ENCODE measurements around the gene DNAH17. TPM values are rescaled to one million over a fixed set of nuclear protein-coding genes. Genes with fewer than 3 reads are reported as not detected.

Gene DNAH17, protein sequence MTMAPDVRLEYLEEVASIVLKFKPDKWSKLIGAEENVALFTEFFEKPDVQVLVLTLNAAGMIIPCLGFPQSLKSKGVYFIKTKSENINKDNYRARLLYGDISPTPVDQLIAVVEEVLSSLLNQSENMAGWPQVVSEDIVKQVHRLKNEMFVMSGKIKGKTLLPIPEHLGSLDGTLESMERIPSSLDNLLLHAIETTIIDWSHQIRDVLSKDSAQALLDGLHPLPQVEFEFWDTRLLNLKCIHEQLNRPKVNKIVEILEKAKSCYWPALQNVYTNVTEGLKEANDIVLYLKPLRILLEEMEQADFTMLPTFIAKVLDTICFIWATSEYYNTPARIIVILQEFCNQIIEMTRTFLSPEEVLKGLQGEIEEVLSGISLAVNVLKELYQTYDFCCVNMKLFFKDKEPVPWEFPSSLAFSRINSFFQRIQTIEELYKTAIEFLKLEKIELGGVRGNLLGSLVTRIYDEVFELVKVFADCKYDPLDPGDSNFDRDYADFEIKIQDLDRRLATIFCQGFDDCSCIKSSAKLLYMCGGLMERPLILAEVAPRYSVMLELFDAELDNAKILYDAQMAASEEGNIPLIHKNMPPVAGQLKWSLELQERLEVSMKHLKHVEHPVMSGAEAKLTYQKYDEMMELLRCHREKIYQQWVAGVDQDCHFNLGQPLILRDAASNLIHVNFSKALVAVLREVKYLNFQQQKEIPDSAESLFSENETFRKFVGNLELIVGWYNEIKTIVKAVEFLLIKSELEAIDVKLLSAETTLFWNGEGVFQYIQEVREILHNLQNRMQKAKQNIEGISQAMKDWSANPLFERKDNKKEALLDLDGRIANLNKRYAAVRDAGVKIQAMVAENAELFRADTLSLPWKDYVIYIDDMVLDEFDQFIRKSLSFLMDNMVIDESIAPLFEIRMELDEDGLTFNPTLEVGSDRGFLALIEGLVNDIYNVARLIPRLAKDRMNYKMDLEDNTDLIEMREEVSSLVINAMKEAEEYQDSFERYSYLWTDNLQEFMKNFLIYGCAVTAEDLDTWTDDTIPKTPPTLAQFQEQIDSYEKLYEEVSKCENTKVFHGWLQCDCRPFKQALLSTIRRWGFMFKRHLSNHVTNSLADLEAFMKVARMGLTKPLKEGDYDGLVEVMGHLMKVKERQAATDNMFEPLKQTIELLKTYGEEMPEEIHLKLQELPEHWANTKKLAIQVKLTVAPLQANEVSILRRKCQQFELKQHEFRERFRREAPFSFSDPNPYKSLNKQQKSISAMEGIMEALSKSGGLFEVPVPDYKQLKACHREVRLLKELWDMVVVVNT (N-terminal part only)
- total RNA-seq (0.35 TPM), polyA plus RNA-seq (ENCODE audit: insufficient read depth in 1 of 8, insufficient read length in 8 of 8, low replicate concordance in 1 of 8) (1 to 10 TPM; 1.5 to 5.2 (median 2.2) TPM)
- long read RNA-seq, donor 1, result 0 reads
- long read RNA-seq, donor 2, result 0 reads
- long read RNA-seq, donor 3, result 0 reads
- long read RNA-seq, donor 4, result 0 reads
- long read RNA-seq, donor 5, result 0 reads
- long read RNA-seq, donor 6, result 0 reads
- long read RNA-seq, donor 7, result 0 reads
- long read RNA-seq, donor 8, result 0 reads
- long read RNA-seq, donor 9, result 0 reads
- long read RNA-seq, donor 10, partial matches to known transcripts, result 16 of 16 reads
- long read RNA-seq, donor 10, other reads (novel, unspliced or antisense), result 0 of 16 reads
- long read RNA-seq, donor 11, result 0 reads

DNA sequence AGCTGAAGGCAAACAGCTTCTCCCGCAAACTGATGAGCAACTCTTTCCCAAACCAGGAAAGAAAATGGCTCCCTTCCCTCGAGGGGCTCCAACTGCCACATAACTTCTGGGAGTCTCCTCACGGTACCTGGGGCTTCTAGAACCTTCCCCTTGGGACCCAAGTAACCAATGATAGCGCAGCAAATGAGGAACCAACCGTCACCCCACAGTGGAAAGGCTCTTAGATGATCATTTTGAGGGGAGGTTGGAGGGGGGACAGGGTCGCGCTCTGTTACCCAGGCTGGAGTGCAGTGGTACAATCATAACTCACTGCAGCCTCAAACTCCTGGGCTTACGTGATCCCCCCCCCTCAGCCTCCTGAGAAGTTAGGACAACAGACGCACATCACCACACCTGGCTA is at the start of gene DNAH17:
TSS of gene DNAH17 (minus strand) at position 101 of the 400 bp plus-strand sequence. CDS start 2,339 bp downstream, outside the sequence.
- Histone ChIP-seq H3K4me3 (ENCODE audit: low read length) (no peak within 1 kb of the TSS), H3K27me3 (ENCODE audit: control insufficient read depth, insufficient read depth, low read length) (no peaks in the 10 kb centered on the region), H3K9me3 (replicated peaks; ENCODE audit: control insufficient read depth, low read depth, low read length) (no peaks in the 10 kb centered on the region), H3K4me1 (ENCODE audit: control insufficient read depth, insufficient read depth, low read length) (peaks cover 5% of the 10 kb centered on the region), H3K27ac (ENCODE audit: low read length) (no peak within 1 kb of the TSS), H3K36me3 (ENCODE audit: control insufficient read depth, insufficient read depth, low read length) (no peaks in the 10 kb centered on the region)
- WGBS (ENCODE audit: insufficient coverage), result 90% methylated on average over 1 of the region's 9 CpGs
- no peak for DNase-seq

GRCh38 chr17:78624324-78625151 is 47.3 kb upstream of the DNAH17 start:
- no peak for DNase-seq
- 60% methylated on average over 8 of the region's 14 CpGs for WGBS (ENCODE audit: insufficient coverage)
- Histone ChIP-seq H3K36me3 (ENCODE audit: control insufficient read depth, insufficient read depth, low read length) (no peaks in the 10 kb centered on the region), H3K4me1 (ENCODE audit: control insufficient read depth, insufficient read depth, low read length) (peaks cover 20% of the 10 kb centered on the region), H3K4me3 (ENCODE audit: low read length) (no peak overlapping the region), H3K27me3 (ENCODE audit: control insufficient read depth, insufficient read depth, low read length) (no peaks in the 10 kb centered on the region), H3K27ac (ENCODE audit: low read length) (no peak overlapping the region), H3K9me3 (replicated peaks; ENCODE audit: control insufficient read depth, low read depth, low read length) (peaks cover 3% of the 10 kb centered on the region)

GRCh38 chr17:78623541-78623940 is 46.3 kb upstream of the DNAH17 start:
- no peak for DNase-seq
- Histone ChIP-seq H3K4me3 (ENCODE audit: low read length) (no peak overlapping the region), H3K27me3 (ENCODE audit: control insufficient read depth, insufficient read depth, low read length) (no peaks in the 10 kb centered on the region), H3K4me1 (ENCODE audit: control insufficient read depth, insufficient read depth, low read length) (peaks cover 17% of the 10 kb centered on the region), H3K9me3 (replicated peaks; ENCODE audit: control insufficient read depth, low read depth, low read length) (peaks cover 3% of the 10 kb centered on the region), H3K27ac (ENCODE audit: low read length) (no peak overlapping the region), H3K36me3 (ENCODE audit: control insufficient read depth, insufficient read depth, low read length) (no peaks in the 10 kb centered on the region)
- 90% methylated on average over 12 of the region's 12 CpGs for WGBS (ENCODE audit: insufficient coverage)

DNA sequence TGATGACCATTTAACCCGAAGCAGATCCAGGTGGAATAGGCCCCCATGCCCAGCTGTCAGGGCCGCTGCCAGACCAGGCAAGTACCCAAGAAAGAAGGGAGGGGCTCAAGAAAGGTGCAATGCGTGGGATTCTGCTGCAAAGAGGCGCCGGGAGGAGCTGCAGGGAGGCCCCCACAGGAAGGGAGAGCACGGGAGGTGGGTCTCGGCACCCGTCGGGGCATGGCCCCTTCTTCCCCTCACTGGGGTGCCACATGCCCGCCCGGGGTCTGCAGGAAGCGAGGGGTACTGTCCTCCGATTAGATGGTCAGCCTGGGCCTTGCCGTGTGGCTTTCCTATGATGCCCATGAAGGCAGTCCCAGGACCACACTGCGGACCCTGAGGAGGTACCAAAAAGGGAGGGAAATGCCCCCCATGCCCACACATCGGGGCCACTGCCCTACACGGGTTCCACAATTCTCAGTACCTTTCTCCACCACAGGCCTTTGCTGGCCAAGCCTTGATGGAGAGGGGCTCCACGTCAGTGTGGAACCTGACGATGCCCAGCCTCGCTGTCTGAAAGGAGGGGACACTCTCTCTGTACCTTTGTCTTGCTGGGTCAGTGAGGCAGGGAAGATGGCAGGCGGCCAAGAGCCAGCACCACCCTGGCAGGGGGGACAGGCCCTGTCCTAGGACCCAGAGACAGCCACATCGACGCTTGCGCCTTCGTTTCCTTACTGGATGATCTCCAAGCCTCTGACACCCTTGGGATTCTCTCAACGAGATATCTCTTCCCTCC is 45.5 kb upstream of the DNAH17 start:
- Histone ChIP-seq H3K27ac (ENCODE audit: low read length) (no peak overlapping the region), H3K4me3 (ENCODE audit: low read length) (no peak overlapping the region), H3K27me3 (ENCODE audit: control insufficient read depth, insufficient read depth, low read length) (no peaks in the 10 kb centered on the region), H3K36me3 (ENCODE audit: control insufficient read depth, insufficient read depth, low read length) (no peaks in the 10 kb centered on the region), H3K4me1 (ENCODE audit: control insufficient read depth, insufficient read depth, low read length) (peaks cover 21% of the 10 kb centered on the region), H3K9me3 (replicated peaks; ENCODE audit: control insufficient read depth, low read depth, low read length) (peaks cover 3% of the 10 kb centered on the region)
- 84% methylated on average over 13 of the region's 26 CpGs for WGBS (ENCODE audit: insufficient coverage)
- no peak for DNase-seq

DNA sequence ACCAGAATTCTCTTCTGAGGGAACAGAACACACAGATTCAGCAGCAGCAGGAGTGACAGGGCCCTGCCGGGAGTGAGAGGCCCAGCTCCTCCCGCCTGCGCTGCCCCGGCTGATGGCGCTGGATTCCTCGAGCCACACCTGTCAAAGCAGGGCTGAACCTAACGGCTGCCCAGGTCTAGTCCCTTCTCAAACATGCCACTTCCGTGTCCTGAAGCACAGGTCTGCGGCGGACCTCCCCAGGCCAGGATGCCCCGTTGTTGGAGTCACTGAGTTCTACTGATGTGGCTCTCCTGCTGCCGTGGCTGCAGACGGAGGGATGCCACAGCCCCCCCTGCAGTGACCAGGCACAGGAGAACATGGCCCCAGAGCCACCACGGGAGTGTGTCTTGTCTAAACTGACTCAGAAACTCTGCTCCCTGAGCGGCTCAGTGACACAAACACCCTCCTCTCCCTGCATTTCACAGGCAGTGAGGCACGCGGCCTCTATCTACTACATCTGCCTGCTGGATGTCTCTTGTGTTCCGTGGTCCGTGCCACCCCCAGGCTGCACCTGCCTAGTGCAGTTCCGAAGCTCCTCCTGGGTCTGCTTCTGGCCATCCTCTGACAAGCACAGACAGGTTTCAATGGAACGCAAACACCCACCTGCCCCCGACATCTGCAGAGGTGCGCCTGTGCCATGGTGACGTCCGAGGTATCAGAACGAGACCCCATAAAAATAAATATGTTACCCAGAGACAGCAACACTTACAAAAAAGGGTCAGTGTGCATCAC is 44.7 kb upstream of the DNAH17 start:
- DNase-seq, result no peak
- Histone ChIP-seq H3K4me1 (ENCODE audit: control insufficient read depth, insufficient read depth, low read length) (peaks cover 28% of the 10 kb centered on the region), H3K9me3 (replicated peaks; ENCODE audit: control insufficient read depth, low read depth, low read length) (peaks cover 3% of the 10 kb centered on the region), H3K36me3 (ENCODE audit: control insufficient read depth, insufficient read depth, low read length) (no peaks in the 10 kb centered on the region), H3K27me3 (ENCODE audit: control insufficient read depth, insufficient read depth, low read length) (no peaks in the 10 kb centered on the region), H3K4me3 (ENCODE audit: low read length) (no peak overlapping the region), H3K27ac (ENCODE audit: low read length) (no peak overlapping the region)
- WGBS (ENCODE audit: insufficient coverage), result 92% methylated on average over 20 of the region's 26 CpGs

GRCh38 chr17:78620099-78620498 is 42.9 kb upstream of the DNAH17 start:
- DNase-seq, result no peak
- 100% methylated on average over 2 of the region's 5 CpGs for WGBS (ENCODE audit: insufficient coverage)
- peaks cover 41% of the 10 kb centered on the region for H3K4me1 ChIP-seq (ENCODE audit: control insufficient read depth, insufficient read depth, low read length)
- H3K27me3 ChIP-seq (ENCODE audit: control insufficient read depth, insufficient read depth, low read length), result no peaks in the 10 kb centered on the region
- H3K4me3 ChIP-seq (ENCODE audit: low read length), result no peak overlapping the region
- H3K9me3 ChIP-seq (replicated peaks; ENCODE audit: control insufficient read depth, low read depth, low read length), result peaks cover 3% of the 10 kb centered on the region
- H3K36me3 ChIP-seq (ENCODE audit: control insufficient read depth, insufficient read depth, low read length), result no peaks in the 10 kb centered on the region
- H3K27ac ChIP-seq (ENCODE audit: low read length), result no peak overlapping the region

DNA sequence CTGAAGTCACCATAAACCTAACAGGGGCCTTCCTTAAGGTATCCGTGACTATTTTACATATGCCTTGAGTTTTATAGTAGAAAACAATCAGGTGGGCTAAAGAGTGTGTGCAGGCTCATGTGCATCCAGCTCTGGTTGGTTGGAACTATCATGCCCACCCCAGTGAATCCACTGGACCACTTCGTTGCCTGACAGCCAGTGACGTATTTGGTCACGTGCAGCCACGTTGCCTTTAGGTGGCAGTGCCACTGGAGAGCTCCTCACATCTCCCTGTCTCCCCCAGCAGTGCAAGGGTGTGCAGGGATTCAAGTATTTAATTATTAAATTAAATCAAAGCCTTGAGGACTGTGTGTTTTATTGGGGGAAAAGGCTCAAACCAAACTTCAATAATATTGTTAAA is 42.1 kb upstream of the DNAH17 start:
- no peak overlapping the region for H3K4me3 ChIP-seq (ENCODE audit: low read length)
- no peaks in the 10 kb centered on the region for H3K36me3 ChIP-seq (ENCODE audit: control insufficient read depth, insufficient read depth, low read length)
- no peaks in the 10 kb centered on the region for H3K27me3 ChIP-seq (ENCODE audit: control insufficient read depth, insufficient read depth, low read length)
- WGBS (ENCODE audit: insufficient coverage), result 100% methylated on average over 1 of the region's 5 CpGs
- no peak for DNase-seq
- H3K27ac ChIP-seq (ENCODE audit: low read length), result no peak overlapping the region
- H3K4me1 ChIP-seq (ENCODE audit: control insufficient read depth, insufficient read depth, low read length), result peaks cover 39% of the 10 kb centered on the region
- peaks cover 3% of the 10 kb centered on the region for H3K9me3 ChIP-seq (replicated peaks; ENCODE audit: control insufficient read depth, low read depth, low read length)
